GM19025 (cell line): ENCODE results near the gene CYFIP1.
"Not testable (repeated sequence)": the region's sequence is repeated elsewhere in the genome, so short reads cannot be mapped to it uniquely, and the experiment has no call there.

Source experiments
- ATAC-seq: cut with Tn5 transposase; IDR thresholded peaks from one replicate; pipeline ENCODE4 v1.9.1; 2021; ENCODE audit warnings: mild to moderate bottlenecking, low read depth, moderate library complexity; ENCODE audit not compliant: unreplicated experiment

Gene CYFIP1

GRCh38 chr15:22980189-22981050 lies at the start of gene CYFIP1:
Gene CYFIP1 (minus strand): TSS chr15:22980368. CDS start chr15:22947285, 33,083 bp downstream.
- ATAC-seq = peak; percentile 72

GRCh38 chr15:23026218-23026617 lies 46.0 kb upstream of the CYFIP1 start:
- ATAC-seq = no peak

DNA sequence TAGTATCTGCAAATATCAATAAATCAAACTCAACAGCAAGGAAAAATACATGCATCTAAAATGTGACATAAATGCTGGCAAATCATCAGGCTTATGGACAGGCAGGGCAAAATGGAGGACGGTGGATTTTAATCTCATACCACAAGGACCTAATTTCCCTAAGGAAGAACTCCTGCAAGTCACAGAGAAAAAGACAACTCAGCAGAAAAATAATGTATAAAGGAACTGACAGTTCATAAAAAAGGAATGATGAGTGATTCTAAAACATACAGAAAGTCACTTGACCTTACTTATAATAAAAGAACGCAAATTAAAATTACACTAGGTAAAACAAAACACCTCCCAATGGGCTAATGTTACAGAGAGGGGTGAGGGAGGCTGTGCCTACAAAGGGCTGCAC lies 42.0 kb upstream of the CYFIP1 start:
- no peak for ATAC-seq

- ATAC-seq = no peak
Measured at GRCh38 chr15:23014394-23015000, 34.3 kb upstream of the CYFIP1 start.

- ATAC-seq = no peak
Measured at GRCh38 chr15:23013681-23014080, 33.5 kb upstream of the CYFIP1 start.

DNA sequence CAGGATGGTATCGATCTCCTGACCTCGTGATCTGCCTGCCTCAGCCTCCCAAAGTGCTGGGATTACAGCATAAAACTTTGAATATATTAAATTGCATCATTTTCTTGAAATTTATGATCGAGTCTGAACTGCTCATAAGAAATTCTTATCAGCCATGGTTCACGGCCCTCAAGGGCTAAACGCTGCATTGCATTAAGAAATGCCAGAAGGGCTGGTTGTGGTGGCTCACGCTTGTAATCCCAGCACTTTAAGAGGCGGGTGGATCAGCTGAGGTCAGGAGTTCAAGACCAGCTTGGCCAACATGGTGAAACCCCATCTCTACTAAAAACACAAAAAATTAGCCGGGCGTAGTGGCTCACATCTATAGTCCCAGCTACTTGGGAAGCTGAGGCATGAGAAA lies 32.4 kb upstream of the CYFIP1 start:
- ATAC-seq = not testable (repeated sequence)

- ATAC-seq = no peak
Measured at GRCh38 chr15:23003736-23004135, 23.6 kb upstream of the CYFIP1 start.

- ATAC-seq = no peak
Measured at GRCh38 chr15:23002920-23003319, 22.8 kb upstream of the CYFIP1 start.

GRCh38 chr15:22995795-22996194 lies 15.6 kb upstream of the CYFIP1 start:
- ATAC-seq = no peak

DNA sequence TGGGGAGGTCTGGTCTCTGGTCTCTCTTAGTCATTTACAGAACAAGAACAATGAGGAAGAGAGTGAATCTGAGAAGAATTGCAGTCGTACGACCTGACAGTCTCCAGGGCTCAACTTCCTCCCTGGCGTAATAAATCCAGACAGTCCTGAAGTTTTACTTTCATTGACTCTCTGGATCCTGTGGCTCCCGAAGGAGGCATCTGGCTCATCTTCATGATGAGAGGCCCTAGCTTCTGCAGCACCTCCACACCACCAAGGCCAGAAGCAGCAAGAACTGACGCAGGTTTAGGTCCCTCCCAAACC lies 11.8 kb upstream of the CYFIP1 start:
- no peak for ATAC-seq

GRCh38 chr15:22989576-22990477 lies 9.7 kb upstream of the CYFIP1 start:
- ATAC-seq = no peak

DNA sequence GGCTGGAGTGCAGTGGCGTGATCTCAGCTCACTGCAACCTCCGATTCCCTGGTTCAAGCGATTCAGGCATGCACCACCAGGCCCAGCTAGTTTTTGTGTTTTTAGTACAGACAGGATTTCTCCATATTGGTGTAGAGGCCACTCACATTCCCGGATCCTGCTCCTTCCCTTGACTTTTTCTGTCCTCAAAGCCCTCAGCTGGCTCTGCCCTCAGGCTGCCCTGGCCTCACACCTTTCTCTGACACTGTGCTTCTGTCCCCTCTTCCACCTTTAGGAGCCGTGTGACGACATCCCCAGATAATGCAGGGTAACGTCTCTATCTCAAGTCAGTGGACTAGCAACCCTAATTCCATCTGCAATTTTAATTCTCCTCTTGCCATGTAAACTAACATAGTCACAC lies 8.6 kb upstream of the CYFIP1 start:
- no peak for ATAC-seq

DNA sequence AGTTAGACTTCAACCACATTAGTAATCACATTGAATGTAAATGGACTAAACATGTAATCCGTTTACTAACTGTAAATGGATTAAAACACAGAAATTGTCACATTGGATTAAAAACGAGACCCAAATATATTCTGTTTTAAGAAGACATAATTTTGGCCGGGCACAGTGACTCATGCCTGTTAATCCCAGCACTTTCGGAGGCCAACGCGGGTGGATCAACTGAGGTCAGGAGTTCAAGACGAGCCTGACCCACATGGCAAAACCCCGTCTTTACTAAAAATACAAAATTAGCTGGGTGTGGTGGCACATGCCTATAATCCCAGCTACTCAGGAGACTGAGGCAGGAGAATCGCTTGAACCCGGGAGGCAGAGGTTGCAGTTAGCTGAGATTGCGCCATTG lies 1.8 kb upstream of the CYFIP1 start:
- ATAC-seq = not testable (repeated sequence)

DNA sequence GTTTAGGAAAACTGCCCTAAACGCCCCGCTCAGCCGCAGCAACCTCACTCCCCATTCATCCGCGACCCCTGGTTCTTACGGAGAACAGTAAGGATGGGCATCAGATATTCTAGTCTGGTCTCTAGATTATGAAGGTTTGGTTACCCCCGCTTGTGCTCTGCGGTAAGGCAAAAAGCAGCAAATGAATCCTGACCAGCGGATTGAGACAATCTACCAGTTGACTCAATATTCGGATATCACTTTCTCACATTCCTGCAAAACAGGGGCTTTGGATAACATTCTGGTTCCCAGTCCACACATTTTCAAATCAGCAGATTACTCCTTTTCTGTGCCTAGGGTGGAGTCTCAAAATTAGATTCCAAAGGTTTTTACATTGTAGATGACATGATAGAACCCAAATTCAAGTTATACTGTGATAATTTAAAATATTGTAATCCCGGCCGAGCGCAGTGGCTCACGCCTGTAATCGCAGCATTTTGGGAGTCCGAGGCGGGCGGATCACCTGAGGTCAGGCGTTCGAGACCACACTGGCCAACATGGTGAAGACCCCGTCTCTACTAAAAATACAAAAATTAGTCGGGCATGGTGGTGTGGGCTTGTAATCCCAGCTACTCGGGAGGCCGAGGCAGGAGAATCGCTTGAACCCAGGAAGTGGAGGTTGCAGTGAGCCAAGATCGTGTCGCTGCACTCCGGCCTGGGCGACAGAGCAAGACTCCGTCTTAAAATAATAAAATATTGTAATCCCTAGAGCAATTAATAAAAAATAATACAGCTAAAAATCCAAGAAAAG lies 1.1 kb upstream of the CYFIP1 start:
- no peak for ATAC-seq

GRCh38 chr15:22979238-22980188 lies 655 bp downstream of the CYFIP1 start:
- no peak for ATAC-seq

- no peak for ATAC-seq
Measured at GRCh38 chr15:22978691-22979237, 1.4 kb downstream of the CYFIP1 start.

DNA sequence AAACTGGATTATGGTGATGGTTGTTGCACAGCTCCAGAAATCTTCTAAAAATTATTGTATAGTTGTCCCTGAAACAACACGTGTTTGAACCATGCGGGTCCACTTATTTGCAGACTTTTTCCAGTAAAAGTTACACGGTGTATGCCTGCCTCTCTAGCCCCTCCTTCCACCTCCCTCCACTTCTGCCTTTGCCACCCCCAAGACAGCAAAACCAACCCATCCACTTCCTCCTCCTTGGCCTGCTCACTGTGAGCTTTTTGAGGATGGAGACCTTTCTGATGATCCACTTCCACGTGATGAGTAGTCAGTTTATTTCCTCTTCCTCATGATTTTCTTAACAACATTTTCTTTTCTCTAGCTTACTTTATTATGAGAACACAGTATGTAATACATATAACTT lies 5.4 kb downstream of the CYFIP1 start:
- no peak for ATAC-seq

DNA sequence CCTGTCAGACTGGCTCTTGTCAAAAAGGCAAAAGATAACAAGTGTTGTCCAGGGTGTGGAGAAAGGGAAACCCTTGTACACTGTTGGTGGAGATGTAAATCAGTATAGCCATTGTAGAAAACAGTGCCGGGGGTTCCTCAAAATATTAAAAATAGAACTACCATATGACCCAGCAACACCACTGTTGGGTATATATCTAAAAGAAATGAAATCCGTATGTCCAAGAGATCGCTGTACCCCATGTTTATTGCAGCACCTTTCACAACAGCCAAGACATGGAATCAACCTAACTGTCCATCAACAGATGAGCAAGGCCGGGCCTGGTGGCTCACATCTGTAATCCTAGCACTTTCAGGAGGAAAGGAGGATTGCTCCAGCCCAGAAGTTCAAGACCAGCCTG lies 6.2 kb downstream of the CYFIP1 start:
- no peak for ATAC-seq

- peak; percentile 57 for ATAC-seq
Measured at GRCh38 chr15:22973286-22973685, 6.9 kb downstream of the CYFIP1 start.
